GM18868 (cell line): Measurements from ENCODE around the gene KIR2DL1.
"Not testable (repeated sequence)": the region's sequence is repeated elsewhere in the genome, so short reads cannot be mapped to it uniquely, and the experiment has no call there.

ENCODE experiments used
- ATAC-seq: cut with Tn5 transposase; IDR thresholded peaks from one replicate; pipeline ENCODE4 v1.9.1; 2021; ENCODE audit warnings: mild to moderate bottlenecking, moderate library complexity; ENCODE audit not compliant: unreplicated experiment

The KIR2DL1 gene

DNA sequence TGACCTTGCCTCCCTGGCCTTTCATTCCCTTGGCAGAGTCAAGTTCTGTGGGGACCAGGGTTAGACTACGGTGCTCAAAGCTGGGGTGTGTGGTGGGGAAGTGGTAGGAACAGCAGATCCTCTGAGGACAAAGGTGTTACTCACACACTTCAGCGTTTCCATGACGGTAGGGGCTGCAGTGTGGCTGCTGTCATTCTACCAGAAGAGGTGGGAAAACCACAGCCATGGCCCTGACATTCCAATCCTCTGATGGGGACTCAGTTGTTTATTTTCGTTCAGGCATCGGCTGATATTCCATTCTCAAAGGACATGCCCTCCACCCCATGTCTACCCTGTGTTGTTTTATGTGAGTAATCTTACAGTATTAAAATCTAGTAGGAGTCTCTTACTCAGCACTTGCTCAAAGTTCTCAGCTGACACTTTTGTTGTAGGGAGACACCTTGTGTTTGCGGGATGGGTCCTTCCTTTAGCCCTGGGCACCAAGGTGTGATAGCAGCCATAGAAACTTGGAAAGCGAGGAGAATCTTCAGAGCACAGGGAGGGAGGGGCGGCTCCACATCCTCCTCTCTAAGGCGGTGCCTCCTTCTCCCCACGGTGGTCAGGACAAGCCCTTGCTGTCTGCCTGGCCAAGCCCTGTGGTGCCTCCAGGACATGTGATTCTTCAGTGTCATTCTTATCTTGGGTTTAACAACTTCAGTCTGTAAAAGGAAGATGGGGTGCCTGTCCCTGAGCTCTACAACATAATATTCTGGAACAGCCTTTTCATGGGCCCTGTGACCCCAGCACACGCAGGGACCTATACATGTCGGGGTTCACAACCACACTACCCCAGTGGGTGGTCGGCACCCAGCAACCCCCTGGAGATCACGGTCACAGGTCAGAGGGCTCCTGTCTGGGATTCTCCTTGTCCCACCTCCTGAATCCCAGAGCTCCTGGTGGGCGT is 1.7 kb downstream of the KIR2DL1 start:
- ATAC-seq: not testable (repeated sequence)

DNA sequence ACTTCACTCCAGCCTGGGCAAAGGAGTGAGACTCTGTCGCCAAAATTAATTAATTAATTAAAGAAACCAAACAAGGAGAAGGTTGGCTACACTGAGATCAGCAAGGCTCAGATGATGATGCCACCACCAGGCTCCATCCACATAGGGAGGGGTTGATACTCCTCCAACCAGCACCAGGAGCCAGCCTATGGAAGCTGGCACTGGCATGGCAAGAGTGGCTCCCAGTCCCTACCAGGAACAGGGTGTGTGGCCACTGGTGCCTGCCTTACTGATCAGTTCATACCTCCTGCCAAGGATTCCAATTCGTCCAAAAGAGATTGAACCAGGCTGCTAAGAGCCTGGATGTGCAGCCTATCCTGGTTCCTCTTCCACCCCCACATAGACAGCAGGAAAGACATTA is 3.1 kb downstream of the KIR2DL1 start:
- not testable (repeated sequence) for ATAC-seq

DNA sequence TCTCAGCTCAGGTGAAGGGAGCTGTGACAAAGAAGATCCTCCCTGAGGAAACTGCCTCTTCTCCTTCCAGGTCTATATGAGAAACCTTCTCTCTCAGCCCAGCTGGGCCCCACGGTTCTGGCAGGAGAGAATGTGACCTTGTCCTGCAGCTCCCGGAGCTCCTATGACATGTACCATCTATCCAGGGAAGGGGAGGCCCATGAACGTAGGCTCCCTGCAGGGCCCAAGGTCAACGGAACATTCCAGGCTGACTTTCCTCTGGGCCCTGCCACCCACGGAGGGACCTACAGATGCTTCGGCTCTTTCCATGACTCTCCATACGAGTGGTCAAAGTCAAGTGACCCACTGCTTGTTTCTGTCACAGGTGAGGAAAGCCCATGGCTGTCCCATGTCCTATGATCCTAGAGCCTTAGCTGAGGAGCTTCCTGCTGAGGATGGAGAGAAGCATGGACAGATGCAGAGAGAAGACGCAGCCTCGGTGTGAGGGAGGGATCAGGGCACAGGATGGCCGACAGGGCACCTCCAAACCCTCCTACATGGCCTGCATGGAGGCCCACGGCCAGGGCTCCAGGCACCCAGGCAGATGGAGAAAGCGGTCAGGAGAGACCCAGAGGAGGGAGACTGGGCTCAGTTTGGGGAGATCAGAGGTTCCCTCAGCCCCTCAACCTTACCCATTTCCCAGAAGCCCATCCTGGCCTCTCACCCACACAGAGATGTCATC is 5.7 kb downstream of the KIR2DL1 start:
- ATAC-seq: not testable (repeated sequence)

DNA sequence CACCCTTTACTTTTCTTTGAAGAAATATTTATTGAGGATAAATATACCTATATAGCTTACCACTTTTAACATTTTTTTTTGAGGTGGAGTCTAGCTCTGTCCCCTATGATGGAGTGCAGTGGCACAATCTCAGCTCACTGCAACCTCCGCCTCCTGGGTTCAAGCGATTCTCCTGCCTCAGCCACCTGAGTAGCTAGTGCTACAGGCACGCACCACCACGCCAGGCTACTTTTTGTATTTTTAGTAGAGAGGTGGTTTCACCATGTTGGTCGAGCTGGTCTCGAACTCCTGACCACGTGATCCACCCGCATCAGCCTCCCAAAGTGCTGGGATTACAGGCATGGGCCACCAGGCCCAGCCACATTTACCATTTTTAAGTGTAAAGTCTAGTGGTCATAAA is 6.2 kb downstream of the KIR2DL1 start:
- not testable (repeated sequence) for ATAC-seq

DNA sequence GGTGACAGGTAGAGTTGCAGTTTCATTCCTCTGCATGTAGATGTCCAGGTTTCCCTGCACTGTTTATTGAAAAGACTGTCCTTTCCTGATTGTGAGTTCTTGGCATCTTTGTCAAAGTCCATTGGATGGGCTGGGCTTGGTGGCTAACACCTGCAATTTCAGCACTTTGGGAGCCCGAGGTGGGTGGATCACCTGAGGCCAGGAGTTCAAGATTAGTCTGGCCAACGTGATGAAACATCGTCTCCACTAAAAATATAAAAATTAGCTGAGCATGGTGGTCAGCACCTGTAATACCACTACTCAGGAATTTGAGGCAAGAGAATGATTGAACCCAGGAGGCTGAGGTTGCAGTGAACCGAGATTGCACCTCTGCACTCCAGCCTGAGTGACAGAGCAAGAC is 8.3 kb downstream of the KIR2DL1 start:
- ATAC-seq: not testable (repeated sequence)

DNA sequence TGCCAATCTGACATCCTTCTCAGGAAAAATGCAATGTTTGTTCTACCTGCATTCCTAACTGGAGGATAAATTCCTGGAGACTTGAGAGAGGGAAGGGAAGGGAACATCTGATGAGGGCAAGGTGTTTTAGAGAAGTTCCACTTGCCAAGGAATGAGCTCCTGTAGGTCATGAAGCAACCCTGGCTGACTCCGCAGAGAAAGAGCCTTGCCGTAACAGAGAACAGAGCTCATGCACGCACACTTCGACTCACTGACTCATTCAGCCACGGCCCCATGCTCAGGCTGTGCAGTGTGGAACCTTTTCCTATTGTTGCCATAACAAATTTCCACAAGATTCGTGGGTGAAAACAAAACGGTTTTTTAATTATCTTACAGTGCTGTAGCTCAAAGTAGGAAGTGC is 9.3 kb downstream of the KIR2DL1 start:
- ATAC-seq: not testable (repeated sequence)

DNA sequence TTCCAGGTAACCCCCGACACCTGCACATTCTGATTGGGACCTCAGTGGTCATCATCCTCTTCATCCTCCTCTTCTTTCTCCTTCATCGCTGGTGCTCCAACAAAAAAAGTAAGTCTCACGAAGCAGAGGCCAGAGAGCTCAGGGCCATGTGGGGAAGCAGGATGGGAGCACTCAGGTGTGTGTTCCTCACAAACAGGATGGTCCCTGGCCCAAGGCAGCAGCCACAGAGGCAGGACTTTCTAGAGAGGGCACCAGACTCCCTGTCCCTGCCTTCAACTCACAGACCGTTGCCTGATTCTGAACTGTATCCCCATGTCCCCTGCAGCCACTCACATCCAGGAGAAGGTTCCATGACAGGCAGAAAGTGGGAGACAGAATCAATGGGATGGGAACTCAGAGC is 13.3 kb downstream of the KIR2DL1 start:
- not testable (repeated sequence) for ATAC-seq

DNA sequence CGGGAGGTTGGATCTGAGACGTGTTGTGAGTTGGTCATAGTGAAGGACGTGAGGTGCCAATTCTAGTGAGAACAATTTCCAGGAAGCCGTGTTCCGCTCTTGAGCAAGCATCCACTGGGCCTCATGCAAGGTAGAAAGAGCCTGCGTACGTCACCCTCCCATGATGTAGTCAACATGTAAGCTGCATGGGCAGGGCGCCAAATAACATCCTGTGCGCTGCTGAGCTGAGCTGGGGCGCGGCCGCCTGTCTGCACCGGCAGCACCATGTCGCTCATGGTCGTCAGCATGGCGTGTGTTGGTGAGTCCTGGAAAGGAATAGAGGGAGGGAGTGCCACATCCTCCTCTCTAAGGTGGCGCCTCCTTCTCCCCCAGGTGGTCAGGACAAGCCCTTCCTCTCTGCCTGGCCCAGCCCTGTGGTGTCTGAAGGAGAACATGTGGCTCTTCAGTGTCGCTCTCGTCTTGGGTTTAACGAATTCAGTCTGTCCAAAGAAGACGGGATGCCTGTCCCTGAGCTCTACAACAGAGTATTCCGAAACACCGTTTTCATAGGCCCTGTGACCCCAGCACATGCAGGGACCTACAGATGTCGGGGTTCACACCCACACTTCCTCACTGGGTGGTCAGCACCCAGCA is 16.6 kb downstream of the KIR2DL1 start:
- not testable (repeated sequence) for ATAC-seq

DNA sequence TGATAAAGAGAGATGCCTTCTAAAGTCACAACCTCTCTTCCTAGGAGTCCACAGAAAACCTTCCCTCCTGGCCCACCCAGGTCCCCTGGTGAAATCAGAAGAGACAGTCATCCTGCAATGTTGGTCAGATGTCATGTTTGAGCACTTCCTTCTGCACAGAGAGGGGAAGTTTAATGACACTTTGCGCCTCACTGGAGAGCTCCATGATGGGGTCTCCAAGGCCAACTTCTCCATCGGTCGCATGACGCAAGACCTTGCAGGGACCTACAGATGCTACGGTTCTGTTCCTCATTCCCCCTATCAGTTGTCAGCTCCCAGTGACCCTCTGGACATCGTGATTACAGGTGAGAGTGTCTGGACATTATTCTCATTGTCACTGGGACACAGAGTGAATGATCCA is 18.6 kb downstream of the KIR2DL1 start:
- ATAC-seq: not testable (repeated sequence)

DNA sequence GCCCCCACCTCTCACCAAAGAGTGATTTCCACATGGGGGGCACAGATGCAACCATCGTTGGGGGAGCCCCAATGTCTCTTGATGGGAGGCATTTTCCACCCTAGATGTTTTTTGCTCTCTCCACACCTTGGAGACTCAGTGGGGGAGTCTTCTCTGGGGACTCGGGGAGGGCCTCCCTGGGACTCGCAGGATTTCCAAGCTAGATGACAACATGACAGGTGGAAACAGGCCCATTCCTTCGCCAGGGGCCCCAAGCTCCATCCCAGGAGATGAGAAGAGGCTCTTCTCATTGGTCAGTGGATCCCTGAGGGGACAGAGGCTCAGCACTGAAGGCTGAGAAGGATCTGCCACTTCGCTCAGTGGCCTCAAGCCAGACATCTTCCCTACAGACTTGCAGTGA is 21.1 kb downstream of the KIR2DL1 start:
- no peak for ATAC-seq

DNA sequence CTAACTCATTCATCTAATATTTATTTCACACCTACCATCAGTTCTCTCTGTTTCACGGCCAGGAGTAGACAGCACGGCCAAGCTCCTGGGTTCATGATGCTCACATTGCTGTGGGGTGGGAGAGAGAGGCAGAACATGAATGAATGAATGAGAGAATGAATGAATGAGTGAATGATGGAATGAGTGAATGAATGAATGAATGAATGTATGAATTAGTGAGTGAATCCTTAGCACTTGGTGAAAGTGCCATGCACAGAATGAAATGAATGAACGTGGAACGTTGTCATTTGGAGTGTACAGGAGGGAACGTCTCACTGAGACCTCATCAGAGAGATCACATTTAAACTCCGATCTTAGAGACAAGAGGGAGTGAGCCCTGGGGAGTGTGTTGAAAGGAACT is 21.9 kb downstream of the KIR2DL1 start:
- ATAC-seq: no peak

DNA sequence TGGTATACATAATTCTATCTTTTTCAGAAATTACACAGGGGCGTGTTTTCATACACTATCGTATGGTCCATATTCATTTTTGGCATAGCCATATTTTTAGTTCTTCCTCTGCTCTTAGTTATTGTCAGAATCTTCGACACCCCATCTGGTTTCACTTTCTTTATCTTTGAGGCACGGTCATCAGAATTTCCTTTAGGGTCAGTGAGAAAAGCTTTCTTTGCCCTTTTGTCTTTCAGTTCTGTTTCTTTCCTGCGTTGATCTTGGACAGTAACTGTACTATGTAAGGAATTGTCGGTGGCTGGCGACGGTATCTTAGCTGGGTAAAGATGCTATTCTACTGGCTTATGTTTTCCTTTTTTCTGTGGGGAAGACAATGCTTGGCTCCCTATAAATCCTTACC is 23.2 kb downstream of the KIR2DL1 start:
- no peak for ATAC-seq

DNA sequence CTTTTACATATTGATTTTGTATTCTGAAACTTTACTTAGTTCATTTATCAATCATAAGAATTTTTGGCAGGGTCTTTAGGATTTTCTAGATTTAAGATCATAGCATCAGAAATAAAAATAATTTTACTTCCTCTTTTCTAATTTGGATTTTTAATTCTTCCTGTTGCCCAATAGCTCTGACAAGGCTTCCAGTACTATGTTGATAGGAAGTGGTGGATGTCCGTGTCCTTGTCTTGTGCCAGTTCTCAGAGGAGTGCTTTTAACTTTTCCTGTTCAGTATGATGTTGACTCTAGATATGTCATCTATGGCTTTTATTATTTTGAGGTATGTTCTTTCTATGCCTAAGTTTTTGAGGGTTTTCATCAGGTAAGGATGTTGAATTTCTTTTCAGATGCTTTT is 26.2 kb downstream of the KIR2DL1 start:
- ATAC-seq: no peak

DNA sequence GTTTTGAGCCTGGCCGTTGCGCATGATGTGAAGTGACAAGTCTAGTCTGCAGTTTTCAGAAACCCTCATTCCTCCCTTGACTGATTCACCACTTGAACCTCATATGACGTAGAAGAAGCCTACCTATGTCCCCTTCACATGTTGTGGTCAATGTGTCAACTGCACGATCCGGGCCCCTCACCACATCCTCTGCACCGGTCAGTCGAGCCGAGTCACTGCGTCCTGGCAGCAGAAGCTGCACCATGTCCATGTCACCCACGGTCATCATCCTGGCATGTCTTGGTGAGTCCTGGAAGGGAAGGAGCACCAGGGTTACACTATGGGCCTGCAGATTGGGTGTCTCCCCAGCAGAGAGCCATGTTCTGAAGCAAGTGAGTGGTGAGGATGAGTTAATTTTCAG is 33.8 kb downstream of the KIR2DL1 start, which contains the start of gene KIR2DL4:
Gene KIR2DL4, plus strand, starts transcription at position 201 of the 400 bp plus-strand sequence. Its CDS starts 42 bp downstream, at position 243.
- no peak for ATAC-seq

DNA sequence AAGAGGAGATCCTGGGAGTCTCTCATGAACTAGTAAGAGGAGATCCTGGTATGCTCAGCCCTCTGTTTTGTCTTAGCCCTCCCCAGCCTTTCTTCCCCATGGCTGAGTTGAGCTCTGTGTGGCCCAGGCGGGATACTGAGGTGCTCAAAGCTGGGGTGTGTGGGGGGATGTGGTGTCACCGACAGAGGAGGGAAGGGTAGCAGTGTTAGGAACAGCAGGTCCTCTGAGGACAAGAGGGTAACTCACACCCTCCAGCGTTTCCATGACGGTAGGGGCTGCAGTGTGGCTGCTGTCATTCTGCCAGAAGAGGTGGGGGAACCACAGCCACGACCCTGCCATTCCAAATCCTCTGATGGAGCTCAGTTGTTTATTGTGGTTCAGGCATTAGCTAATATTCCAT is 34.5 kb downstream of the KIR2DL1 start:
- ATAC-seq: no peak

DNA sequence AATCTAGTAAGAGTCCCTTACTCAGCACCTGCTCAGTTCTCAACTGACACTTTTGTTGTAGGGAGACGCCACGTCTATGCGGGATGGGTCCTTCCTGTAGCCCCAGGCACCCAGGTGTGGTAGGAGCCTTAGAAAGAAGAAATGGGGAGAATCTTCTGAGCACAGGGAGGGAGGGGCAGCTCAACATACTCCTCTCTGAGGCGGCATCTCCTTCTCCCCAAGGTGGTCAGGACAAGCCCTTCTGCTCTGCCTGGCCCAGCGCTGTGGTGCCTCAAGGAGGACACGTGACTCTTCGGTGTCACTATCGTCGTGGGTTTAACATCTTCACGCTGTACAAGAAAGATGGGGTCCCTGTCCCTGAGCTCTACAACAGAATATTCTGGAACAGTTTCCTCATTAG is 35.0 kb downstream of the KIR2DL1 start:
- no peak for ATAC-seq

DNA sequence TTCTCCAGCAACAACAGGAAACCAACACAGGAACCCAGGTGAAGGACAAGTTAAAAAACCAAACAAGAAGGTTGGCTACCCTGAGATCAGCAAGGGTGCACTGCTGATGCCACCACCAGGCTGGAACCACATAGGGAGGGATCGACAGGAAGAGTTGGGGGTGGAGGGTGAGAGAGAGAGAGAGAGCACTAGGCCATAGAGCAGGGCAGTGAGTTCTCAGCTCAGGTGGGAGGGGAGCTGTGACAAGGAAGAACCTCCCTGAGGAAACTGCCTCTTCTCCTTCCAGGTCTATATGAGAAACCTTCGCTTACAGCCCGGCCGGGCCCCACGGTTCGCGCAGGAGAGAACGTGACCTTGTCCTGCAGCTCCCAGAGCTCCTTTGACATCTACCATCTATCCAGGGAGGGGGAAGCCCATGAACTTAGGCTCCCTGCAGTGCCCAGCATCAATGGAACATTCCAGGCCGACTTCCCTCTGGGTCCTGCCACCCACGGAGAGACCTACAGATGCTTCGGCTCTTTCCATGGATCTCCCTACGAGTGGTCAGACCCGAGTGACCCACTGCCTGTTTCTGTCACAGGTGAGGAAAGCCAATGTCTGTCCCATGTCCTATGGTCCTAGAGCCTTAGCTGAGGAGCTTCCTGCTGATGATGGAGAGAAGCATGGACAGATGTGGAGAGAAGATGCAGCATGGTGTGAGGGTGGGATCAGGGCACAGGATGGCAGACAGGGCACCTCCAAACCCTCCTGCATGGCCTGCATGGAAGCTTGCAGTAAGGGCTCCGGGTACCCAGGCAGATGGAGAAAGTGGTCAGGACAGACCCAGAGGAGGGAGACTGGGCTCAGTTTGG is 36.3 kb downstream of the KIR2DL1 start:
- ATAC-seq: no peak

DNA sequence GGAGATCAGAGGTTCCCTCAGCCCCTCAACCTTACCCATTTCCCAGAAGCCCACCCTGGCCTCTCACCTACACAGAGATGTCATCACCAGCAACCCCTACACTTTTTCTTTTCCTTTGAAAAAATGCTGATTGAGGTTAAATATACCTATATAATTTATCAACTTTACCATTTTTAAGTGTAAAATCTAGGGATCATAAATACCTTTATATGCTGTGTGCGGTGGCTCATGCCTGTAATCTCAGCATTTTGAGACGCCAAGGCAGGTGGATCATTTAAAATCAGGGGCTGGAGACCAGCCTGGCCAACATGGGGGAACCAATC is 36.9 kb downstream of the KIR2DL1 start:
- no peak for ATAC-seq

DNA sequence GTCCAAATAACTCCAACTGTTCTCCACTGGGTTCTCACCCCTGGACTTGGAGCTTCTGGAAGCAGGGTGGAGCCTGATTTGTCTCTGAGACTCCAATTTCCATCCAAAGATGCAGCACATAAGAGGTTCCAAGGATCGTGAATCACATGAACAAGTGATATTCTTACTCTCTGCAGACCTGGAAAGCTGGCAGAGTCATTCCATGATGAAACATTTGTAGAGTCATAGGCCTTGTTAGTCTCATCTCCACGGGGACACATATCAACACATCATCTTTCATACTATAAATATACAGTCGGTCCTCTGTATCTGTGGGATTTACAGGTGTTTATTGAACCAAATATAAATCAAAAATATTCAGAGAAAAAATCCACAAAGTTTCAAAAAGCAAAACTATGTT is 45.0 kb downstream of the KIR2DL1 start:
- ATAC-seq: not testable (repeated sequence)

DNA sequence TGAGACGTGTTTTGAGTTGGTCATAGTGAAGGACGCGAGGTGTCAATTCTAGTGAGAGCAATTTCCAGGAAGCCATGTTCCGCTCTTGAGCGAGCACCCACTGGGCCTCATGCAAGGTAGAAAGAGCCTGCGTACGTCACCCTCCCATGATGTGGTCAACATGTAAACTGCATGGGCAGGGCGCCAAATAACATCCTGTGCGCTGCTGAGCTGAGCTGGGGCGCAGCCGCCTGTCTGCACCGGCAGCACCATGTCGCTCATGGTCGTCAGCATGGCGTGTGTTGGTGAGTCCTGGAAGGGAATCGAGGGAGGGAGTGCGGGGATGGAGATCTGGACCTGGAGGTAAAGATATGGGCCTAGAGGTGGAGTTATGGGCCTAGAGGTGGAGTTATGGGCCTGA is 46.7 kb downstream of the KIR2DL1 start, which contains the start of gene KIR3DL1:
Gene KIR3DL1, plus strand, starts transcription at position 218 of the 400 bp plus-strand sequence.
- ATAC-seq: not testable (repeated sequence)
